ENCODE results near the gene BMP4. TPM values are rescaled to one million over a fixed set of nuclear protein-coding genes. Genes with fewer than 3 reads are reported as not detected.

The BMP4 gene
- total RNA-seq, 1 experiment from 2014 or later, result 0.87 TPM

Small RNA genes lying within 50 kb of the gene (microRNA-seq; reads per million reads assigned to microRNA genes)
- gene MIR5580 (ENCODE audit: unreplicated experiment), result not detected
